ENCODE data around the gene ZNF730. TPM values are rescaled to one million over a fixed set of nuclear protein-coding genes. Genes with fewer than 3 reads are reported as not detected.
"Not testable (repeated sequence)": the region's sequence is repeated elsewhere in the genome, so short reads cannot be mapped to it uniquely, and the experiment has no call there.

Gene ZNF730
- total RNA-seq = 7.0 to 9.1 TPM (median 8.5 TPM) in 3 replicates

DNA sequence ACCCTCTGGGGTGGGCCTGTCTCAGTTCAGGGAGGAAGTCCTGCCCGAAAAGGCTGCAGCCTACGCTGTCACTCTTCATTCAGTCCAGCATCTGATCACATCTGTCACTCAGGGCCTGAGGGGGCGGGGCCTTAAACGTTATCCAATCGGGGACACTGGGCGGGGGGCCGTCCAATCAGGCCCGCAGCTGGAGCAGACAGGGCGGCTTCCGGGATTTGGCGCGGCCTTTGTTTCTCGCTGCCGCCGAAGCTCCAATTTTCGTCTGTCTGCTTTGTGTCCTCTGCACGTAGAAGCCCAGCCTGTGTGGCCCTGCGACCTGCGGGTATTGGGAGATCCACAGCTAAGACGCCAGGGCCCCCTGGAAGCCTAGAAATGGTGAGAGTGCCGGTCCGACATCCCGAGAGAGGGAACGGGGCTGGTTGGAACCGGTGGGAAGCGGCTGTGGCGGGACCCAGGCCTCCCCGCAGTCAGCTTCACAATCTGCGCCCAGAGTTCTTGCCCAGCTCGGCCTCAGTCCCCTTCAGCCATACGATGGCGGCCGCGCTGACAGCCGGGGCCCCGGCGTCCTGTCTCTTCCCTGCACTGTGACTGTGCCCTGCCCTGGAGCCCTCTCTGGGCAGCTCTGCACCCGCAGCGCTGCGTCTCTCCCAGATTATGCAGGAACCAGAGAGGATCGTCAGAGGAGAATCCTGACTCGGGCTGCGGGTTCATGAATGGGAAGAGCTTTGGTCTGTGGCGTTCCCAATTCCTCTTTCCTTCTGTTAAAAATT, at the start of gene ZNF730:
ZNF730 (plus strand) TSS at position 224 of the 770 bp plus-strand sequence; CDS start at position 373, 149 bp downstream.
- TF ChIP-seq, protein P1, sequence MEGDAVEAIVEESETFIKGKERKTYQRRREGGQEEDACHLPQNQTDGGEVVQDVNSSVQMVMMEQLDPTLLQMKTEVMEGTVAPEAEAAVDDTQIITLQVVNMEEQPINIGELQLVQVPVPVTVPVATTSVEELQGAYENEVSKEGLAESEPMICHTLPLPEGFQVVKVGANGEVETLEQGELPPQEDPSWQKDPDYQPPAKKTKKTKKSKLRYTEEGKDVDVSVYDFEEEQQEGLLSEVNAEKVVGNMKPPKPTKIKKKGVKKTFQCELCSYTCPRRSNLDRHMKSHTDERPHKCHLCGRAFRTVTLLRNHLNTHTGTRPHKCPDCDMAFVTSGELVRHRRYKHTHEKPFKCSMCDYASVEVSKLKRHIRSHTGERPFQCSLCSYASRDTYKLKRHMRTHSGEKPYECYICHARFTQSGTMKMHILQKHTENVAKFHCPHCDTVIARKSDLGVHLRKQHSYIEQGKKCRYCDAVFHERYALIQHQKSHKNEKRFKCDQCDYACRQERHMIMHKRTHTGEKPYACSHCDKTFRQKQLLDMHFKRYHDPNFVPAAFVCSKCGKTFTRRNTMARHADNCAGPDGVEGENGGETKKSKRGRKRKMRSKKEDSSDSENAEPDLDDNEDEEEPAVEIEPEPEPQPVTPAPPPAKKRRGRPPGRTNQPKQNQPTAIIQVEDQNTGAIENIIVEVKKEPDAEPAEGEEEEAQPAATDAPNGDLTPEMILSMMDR (IDR thresholded peaks at IDR 0.05; ENCODE audit: unreplicated experiment) = no peak
- H3K27ac Mint-ChIP-seq = peak within 1 kb of the TSS; percentile 96
- H3K27me3 Mint-ChIP-seq (ENCODE audit: low read depth) = no peaks in the 10 kb centered on the region
- DNase-seq (ENCODE audit: low spot score in 2 of 2, unreplicated experiment in 2 of 2) = peak; percentile 76 to 88
- H3K9me3 Mint-ChIP-seq = peaks cover 8% of the 10 kb centered on the region
- H3K4me3 Mint-ChIP-seq = peak within 1 kb of the TSS; percentile 93
- H3K4me1 Mint-ChIP-seq = peaks cover 13% of the 10 kb centered on the region
- peaks cover 13% of the 10 kb centered on the region for H3K36me3 Mint-ChIP-seq

DNA sequence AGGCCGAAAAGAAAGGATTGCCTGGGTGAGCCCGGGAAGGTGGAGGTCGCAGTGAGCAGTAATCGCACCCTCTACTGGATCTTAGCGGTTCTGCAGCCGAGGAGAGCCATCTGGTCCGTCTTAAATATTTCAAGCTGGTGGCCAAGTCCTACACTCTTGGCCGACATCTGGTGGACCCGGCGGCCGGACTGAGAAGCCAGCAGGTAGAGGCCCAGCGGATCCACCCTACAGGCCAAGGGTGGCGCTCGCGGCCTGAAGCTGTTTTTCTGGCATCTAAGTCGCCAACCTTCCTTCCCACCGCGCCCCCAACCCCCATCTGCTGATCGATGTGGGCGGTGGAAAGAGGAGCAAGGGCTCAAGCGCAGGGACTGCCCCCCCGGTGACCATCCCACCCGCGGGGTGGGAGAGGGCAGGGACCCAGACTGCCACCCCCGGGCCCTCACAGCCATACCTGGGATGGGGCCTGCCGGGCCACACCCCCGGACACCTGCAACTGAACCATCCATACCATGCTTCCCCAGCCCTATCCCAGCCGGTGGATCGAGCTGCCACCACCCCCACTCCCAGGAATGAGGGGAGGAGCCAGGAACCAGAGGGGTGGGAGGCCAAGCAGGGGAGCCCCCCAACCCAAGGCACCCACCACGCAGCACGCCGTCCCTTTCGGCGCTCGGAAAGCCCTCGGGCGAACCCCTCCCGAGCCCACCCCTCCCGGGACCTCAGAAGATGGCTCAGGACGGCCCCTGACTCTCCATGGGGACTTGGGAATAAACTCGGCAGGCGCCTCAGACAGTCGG, 46.3 kb upstream of the ZNF730 start:
- no peak for DNase-seq (ENCODE audit: low spot score in 2 of 2, unreplicated experiment in 2 of 2)
- no peak overlapping the region for H3K4me3 Mint-ChIP-seq
- no peaks in the 10 kb centered on the region for H3K4me1 Mint-ChIP-seq
- no peak overlapping the region for H3K27ac Mint-ChIP-seq
- TF ChIP-seq, protein P1 (IDR thresholded peaks at IDR 0.05; ENCODE audit: unreplicated experiment) = no peak
- H3K9me3 Mint-ChIP-seq = peaks cover 51% of the 10 kb centered on the region
- no peaks in the 10 kb centered on the region for H3K36me3 Mint-ChIP-seq
- no peaks in the 10 kb centered on the region for H3K27me3 Mint-ChIP-seq (ENCODE audit: low read depth)

DNA sequence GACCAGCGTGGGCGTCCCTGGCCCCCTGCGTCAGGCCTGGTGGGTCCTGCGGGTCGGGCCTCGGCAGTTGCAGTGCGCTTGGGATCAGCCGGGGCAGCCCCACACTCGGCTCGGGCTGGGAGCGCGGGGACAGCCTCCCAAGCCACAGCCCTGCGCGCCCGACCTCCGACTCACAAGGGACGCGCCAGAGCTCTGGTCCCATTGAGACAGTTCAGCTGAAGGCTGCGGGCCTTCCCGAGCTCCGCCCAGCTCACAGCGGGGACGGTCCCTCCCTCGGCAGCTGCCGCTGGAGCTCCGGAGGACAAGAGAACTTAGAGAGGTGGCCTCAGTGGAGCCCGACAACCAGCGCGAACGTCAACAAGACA, 45.7 kb upstream of the ZNF730 start:
- H3K27ac Mint-ChIP-seq = no peak overlapping the region
- H3K9me3 Mint-ChIP-seq = peaks cover 45% of the 10 kb centered on the region
- H3K27me3 Mint-ChIP-seq (ENCODE audit: low read depth) = no peaks in the 10 kb centered on the region
- TF ChIP-seq, protein P1 (IDR thresholded peaks at IDR 0.05; ENCODE audit: unreplicated experiment) = no peak
- no peak overlapping the region for H3K4me3 Mint-ChIP-seq
- no peak for DNase-seq (ENCODE audit: low spot score in 2 of 2, unreplicated experiment in 2 of 2)
- peaks cover 3% of the 10 kb centered on the region for H3K4me1 Mint-ChIP-seq
- no peaks in the 10 kb centered on the region for H3K36me3 Mint-ChIP-seq

DNA sequence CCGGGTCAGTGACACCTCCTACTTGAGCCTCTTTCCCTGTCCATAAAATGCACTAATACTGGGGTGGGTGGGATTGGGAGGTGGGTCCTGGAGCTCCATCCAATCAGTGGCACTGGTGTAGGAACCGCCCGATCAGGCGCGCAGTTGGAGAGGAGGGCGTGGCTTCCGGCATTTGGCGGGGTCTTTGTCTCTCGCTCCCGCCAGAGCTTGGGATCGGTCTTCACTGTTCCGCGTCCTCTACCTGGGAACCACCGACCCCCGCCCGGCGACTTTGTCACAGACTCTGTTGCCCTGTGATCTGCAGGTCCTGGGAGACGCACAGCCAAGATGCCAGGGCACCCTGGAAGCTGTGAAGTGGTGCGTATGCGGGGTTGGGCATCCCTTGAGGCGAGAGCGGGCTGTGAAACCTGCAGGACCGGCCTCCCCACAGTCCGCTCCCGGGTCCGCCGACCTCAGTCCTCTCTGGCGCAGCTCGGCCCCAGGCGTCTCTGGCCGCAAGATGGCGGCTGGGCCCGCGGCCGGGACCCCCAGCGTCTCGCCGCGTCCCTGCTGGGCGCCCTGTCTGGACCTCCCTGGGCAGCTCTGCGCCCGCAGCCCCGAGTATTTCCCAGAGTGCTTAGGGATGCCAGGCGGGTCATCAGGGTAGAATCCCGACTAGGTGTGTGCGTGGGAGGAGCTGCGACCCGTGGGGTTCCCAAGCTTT, 41.6 kb upstream of the ZNF730 start:
- TF ChIP-seq, protein P1 (IDR thresholded peaks at IDR 0.05; ENCODE audit: unreplicated experiment) = no peak
- DNase-seq (ENCODE audit: low spot score in 2 of 2, unreplicated experiment in 2 of 2) = peak; percentile 49 to 77
- peak overlapping the region; percentile 93 for H3K4me3 Mint-ChIP-seq
- no peaks in the 10 kb centered on the region for H3K27me3 Mint-ChIP-seq (ENCODE audit: low read depth)
- H3K27ac Mint-ChIP-seq = peak overlapping the region; percentile 88
- H3K4me1 Mint-ChIP-seq = peaks cover 22% of the 10 kb centered on the region
- peaks cover 5% of the 10 kb centered on the region for H3K36me3 Mint-ChIP-seq
- peaks cover 14% of the 10 kb centered on the region for H3K9me3 Mint-ChIP-seq

DNA sequence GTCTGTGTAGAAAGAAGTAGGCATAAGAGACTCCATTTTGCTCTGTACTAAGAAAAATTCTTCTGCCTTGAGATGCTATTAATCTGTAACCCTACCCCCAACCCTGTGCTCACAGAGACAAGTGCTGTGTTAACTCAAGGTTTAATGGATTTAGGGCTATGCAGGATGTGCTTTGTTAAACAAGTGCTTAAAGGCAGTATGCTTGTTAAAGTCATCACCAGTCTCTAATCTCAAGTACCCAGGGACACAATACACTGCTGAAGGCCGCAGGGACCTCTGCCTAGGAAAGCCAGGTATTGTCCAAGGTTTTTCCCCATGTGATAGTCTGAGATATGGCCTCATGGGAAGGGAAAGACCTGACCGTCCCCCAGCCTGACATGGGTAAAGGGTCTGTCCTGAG, 39.0 kb upstream of the ZNF730 start:
- Mint-ChIP-seq H3K4me1 (peaks cover 22% of the 10 kb centered on the region), H3K36me3 (peaks cover 24% of the 10 kb centered on the region), H3K27ac (peak overlapping the region; percentile 21)
- H3K4me3 Mint-ChIP-seq; H3K27me3 Mint-ChIP-seq (ENCODE audit: low read depth); H3K9me3 Mint-ChIP-seq; DNase-seq (ENCODE audit: low spot score in 2 of 2, unreplicated experiment in 2 of 2): not testable (repeated sequence)
